Peyer's patch (tissue), 4 donors: Measurements from ENCODE around the gene NFIX.

Experiments used
- POLR2A ChIP-seq, 2 donors: fragments of 450-650 bp; IDR thresholded peaks; one replicate each; pipeline ENCODE4 v1.5.1; 2017; ENCODE audit warnings: antibody characterized with exemption in 2 of 2, mild to moderate bottlenecking in 2 of 2, moderate library complexity in 2 of 2
- TF ChIP-seq, protein P1 (sequence below), 6 experiments: fragments of 450-650 bp in 4 of 6; fragments of 200-600 bp in 2 of 6; sonication (generic) in 1 of 6; IDR thresholded peaks; one replicate each; pipeline ENCODE4 v1.5.1; 2017 to 2019; ENCODE audit warnings: antibody characterized with exemption in 6 of 6, mild to moderate bottlenecking in 3 of 6, moderate library complexity in 1 of 6

GRCh38 chr19:12946092-12946721, 49.1 kb upstream of the NFIX start:
- TF ChIP-seq, protein P1, sequence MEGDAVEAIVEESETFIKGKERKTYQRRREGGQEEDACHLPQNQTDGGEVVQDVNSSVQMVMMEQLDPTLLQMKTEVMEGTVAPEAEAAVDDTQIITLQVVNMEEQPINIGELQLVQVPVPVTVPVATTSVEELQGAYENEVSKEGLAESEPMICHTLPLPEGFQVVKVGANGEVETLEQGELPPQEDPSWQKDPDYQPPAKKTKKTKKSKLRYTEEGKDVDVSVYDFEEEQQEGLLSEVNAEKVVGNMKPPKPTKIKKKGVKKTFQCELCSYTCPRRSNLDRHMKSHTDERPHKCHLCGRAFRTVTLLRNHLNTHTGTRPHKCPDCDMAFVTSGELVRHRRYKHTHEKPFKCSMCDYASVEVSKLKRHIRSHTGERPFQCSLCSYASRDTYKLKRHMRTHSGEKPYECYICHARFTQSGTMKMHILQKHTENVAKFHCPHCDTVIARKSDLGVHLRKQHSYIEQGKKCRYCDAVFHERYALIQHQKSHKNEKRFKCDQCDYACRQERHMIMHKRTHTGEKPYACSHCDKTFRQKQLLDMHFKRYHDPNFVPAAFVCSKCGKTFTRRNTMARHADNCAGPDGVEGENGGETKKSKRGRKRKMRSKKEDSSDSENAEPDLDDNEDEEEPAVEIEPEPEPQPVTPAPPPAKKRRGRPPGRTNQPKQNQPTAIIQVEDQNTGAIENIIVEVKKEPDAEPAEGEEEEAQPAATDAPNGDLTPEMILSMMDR (IDR thresholded peaks at IDR 0.05) = no peak
- no peak for TF ChIP-seq POLR2A (IDR thresholded peaks at IDR 0.05)
